Esophagus squamous epithelium (tissue), 5 donors: ENCODE measurements around the gene ADIPOR1. TPM values are rescaled to one million over a fixed set of nuclear protein-coding genes. Genes with fewer than 3 reads are reported as not detected.

ENCODE experiments used
- DNase-seq: peaks from one replicate; lab custom pipeline; 2025; lab: John Stamatoyannopoulos, UW
- H3K27ac ChIP-seq, 4 donors: fragments of 200-600 bp; sonication (generic); one replicate each; pipeline ENCODE4 v1.5.1; 2016 to 2019; ENCODE audit warnings: mild to moderate bottlenecking in 1 of 4
- H3K27me3 ChIP-seq, 4 donors: fragments of 200-600 bp; sonication (generic); 1 replicate in 3 of 4; 2 replicates in 1 of 4; pipeline versions ENCODE4 v1.5.1 to v1.6.0; 2017 to 2021; ENCODE audit warnings: antibody characterized with exemption in 1 of 4
- H3K36me3 ChIP-seq, 3 donors: fragments of 200-600 bp; sonication (generic); one replicate each; pipeline ENCODE4 v1.5.1; 2016 to 2019
- H3K4me1 ChIP-seq, 3 donors: fragments of 200-600 bp; sonication (generic); one replicate each; pipeline ENCODE4 v1.5.1; 2017 to 2019
- H3K4me3 ChIP-seq, 4 donors: fragments of 200-600 bp; sonication (generic); 1 replicate in 3 of 4; 2 replicates in 1 of 4; pipeline ENCODE4 v1.5.1; 2016 to 2019; ENCODE audit warnings: mild to moderate bottlenecking in 2 of 4, moderate library complexity in 1 of 4
- H3K9me3 ChIP-seq, 3 donors: fragments of 200-600 bp; sonication (generic); one replicate each; pipeline ENCODE4 v1.5.1; 2016 to 2019
- POLR2A ChIP-seq, 4 donors: fragments of 450-650 bp; IDR thresholded peaks; one replicate each; pipeline ENCODE4 v1.6.1; 2017; ENCODE audit warnings: antibody characterized with exemption in 4 of 4, mild to moderate bottlenecking in 4 of 4, moderate library complexity in 3 of 4
- WGBS, 2 donors: methylation state at CpG; one replicate each; pipeline ENCODE4 v1.1.5; 2018; 5-methylcytosine and 5-hydroxymethylcytosine counted together
- intact Hi-C: fragments of 100-400 bp; cut with DNase I; formaldehyde crosslinking; loops from one replicate; pipeline ENCODE4 v1.15.0; 2022
- total RNA-seq, 4 donors: library from RNA; depleted of rRNA; stranded (reverse); fragments of >200 nt; gene quantifications; one replicate each; pipeline ENCODE4 v1.1.0, GENCODE V29; 2016
- TF ChIP-seq, protein P1 (sequence below), 6 experiments: fragments of 450-650 bp in 4 of 6; fragments of 200-600 bp in 2 of 6; sonication (generic) in 2 of 6; IDR thresholded peaks; one replicate each; pipeline ENCODE4 v1.5.1; 2016 to 2019; ENCODE audit warnings: antibody characterized with exemption in 6 of 6, mild to moderate bottlenecking in 4 of 6, moderate library complexity in 4 of 6
- donor health status: DM: yes; HTN: yes; CAD: no.

The ADIPOR1 gene
- total RNA-seq, 4 donors from 2014 or later: 94.0 to 114 (median 107) TPM

GRCh38 chr1:202958544-202959275 lies 598 bp upstream of the ADIPOR1 start:
- peak overlapping the region; percentile 80 to 99 (median 98) for H3K4me3 ChIP-seq
- intact Hi-C loops: no loop called here
- peaks cover 22 to 54% (median 40%) of the 10 kb centered on the region in 3 donors for H3K4me1 ChIP-seq
- H3K27me3 ChIP-seq: no peaks in the 10 kb centered on the region
- H3K27ac ChIP-seq: peak overlapping the region; percentile 97 to 100 (median 98)
- TF ChIP-seq, protein P1, sequence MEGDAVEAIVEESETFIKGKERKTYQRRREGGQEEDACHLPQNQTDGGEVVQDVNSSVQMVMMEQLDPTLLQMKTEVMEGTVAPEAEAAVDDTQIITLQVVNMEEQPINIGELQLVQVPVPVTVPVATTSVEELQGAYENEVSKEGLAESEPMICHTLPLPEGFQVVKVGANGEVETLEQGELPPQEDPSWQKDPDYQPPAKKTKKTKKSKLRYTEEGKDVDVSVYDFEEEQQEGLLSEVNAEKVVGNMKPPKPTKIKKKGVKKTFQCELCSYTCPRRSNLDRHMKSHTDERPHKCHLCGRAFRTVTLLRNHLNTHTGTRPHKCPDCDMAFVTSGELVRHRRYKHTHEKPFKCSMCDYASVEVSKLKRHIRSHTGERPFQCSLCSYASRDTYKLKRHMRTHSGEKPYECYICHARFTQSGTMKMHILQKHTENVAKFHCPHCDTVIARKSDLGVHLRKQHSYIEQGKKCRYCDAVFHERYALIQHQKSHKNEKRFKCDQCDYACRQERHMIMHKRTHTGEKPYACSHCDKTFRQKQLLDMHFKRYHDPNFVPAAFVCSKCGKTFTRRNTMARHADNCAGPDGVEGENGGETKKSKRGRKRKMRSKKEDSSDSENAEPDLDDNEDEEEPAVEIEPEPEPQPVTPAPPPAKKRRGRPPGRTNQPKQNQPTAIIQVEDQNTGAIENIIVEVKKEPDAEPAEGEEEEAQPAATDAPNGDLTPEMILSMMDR (IDR thresholded peaks at IDR 0.05): no peak
- TF ChIP-seq POLR2A (IDR thresholded peaks at IDR 0.05): no peak
- 7 to 11% methylated on average over 9 to 10 of the region's 10 CpGs for WGBS, 2 donors
- no peak for DNase-seq
- no peaks in the 10 kb centered on the region for H3K9me3 ChIP-seq
- H3K36me3 ChIP-seq: peaks cover 0 to 30% (median 13%) of the 10 kb centered on the region in 3 donors

DNA sequence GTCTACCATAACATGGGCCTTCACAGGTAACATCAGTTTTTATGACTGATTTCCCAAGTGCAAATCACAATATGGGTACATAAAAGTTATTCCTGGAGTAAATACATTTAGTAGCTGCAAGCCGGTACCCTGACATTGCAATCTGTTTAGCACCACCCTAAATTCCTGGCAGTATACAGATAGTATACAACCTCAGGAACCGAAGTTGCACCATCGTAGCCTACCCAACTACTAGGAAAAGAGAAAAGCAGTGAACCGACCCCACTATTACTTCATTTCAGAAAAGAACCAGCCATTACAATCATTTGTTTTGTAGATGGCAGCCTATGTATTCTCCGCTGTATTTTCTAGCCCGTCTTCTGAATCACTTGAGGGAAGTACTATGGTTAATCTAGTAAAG lies 1.1 kb downstream of the ADIPOR1 start:
- Histone ChIP-seq H3K4me1 (peaks cover 35 to 71% (median 50%) of the 10 kb centered on the region in 3 donors), H3K27me3 (no peaks in the 10 kb centered on the region), H3K27ac (peak overlapping the region; percentile 97 to 100 (median 98)), H3K36me3 (peaks cover 0 to 13% (median 0%) of the 10 kb centered on the region in 3 donors), H3K4me3 (peak overlapping the region; percentile 80 to 99 (median 98)), H3K9me3 (no peaks in the 10 kb centered on the region)
- WGBS, 2 donors: 42% methylated on average over 6 of the region's 6 CpGs
- intact Hi-C loops: no loop called here
- TF ChIP-seq POLR2A (IDR thresholded peaks at IDR 0.05): no peak
- TF ChIP-seq, protein P1 (IDR thresholded peaks at IDR 0.05): no peak
- no peak for DNase-seq

DNA sequence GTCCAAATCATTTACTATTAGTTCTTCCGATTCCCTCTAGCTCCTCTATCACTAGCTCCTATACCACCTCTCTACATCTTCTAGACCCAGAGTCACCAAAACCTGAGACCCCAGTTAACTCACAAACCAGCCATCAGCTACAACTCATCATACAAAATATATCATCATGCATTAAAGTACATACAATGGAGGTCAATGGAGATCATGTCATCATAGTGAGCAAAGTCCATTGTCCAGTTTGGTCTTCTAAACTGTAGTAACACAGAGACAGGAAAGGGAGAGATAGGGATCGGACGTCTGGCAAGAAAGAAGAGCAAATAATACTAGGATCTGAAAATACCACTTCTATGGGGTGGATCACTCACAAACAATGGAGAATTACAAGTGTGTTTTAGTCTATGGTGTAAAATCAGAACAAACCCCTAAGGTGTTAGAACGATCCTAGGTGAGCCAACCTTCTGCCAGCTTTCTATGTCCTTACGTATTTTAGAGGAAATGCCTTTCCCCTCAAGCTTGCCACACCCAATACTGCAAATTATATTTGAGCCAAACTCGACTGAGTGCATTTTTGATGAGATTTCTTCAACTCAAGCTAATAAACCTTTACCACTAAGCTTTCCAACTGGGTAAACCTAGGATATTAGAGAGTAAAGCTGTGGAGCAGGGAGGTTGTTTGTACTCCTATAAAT lies 3.9 kb downstream of the ADIPOR1 start:
- H3K27ac ChIP-seq: peak overlapping the region; percentile 69 to 100 (median 98)
- intact Hi-C loops: no loop called here

GRCh38 chr1:202953392-202953791 lies 4.7 kb downstream of the ADIPOR1 start:
- intact Hi-C loops: no loop called here
- TF ChIP-seq POLR2A (IDR thresholded peaks at IDR 0.05): no peak
- TF ChIP-seq, protein P1 (IDR thresholded peaks at IDR 0.05): no peak
- H3K4me1 ChIP-seq: peaks cover 34 to 69% (median 44%) of the 10 kb centered on the region in 3 donors

More for the DNA sequence above, 3.9 kb downstream of the ADIPOR1 start:
- no peak for DNase-seq
- no peaks in the 10 kb centered on the region for H3K27me3 ChIP-seq
- WGBS, 2 donors: 29 to 41% methylated on average over 6 of the region's 6 CpGs
- peaks cover 39 to 77% (median 50%) of the 10 kb centered on the region in 3 donors for H3K4me1 ChIP-seq
- TF ChIP-seq POLR2A (IDR thresholded peaks at IDR 0.05): no peak
- TF ChIP-seq, protein P1 (IDR thresholded peaks at IDR 0.05): no peak
- H3K9me3 ChIP-seq: no peaks in the 10 kb centered on the region
- H3K36me3 ChIP-seq: peaks cover 0 to 22% (median 12%) of the 10 kb centered on the region in 3 donors
- peak overlapping the region in 2 of 4 donors; percentile 2 to 21 for H3K4me3 ChIP-seq

DNA sequence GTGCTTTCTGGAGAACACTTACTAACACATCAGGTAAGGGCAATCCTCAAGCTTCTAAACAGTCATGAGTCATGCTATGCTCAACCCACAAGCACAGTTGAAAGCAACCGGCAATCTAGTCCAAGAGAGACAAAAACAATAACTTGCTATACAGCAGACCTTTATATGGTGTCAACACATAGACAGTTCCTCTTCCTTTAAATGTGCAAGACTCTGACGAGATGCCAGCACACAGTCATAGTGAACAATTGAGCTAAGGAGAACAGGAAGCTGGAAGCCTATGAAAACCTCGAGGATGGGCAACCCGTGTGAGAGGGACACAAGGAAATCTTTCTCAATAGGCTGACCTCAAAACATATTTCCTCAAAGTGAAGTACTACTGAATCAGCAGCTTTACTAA lies 5.3 kb downstream of the ADIPOR1 start:
- peaks cover 0 to 36% (median 17%) of the 10 kb centered on the region in 3 donors for H3K36me3 ChIP-seq
- H3K4me3 ChIP-seq: no peak overlapping the region
- H3K27ac ChIP-seq: peak overlapping the region; percentile 72 to 100 (median 98)
- H3K27me3 ChIP-seq: no peaks in the 10 kb centered on the region
- no peak for DNase-seq
- 14 to 16% methylated on average over 4 of the region's 4 CpGs for WGBS, 2 donors
- peaks cover 34 to 68% (median 44%) of the 10 kb centered on the region in 3 donors for H3K4me1 ChIP-seq
- intact Hi-C loops: no loop called here
- TF ChIP-seq, protein P1 (IDR thresholded peaks at IDR 0.05): no peak
- peak in 1 of 4 donors; percentile 23 for TF ChIP-seq POLR2A (IDR thresholded peaks at IDR 0.05)
- H3K9me3 ChIP-seq: no peaks in the 10 kb centered on the region

More at GRCh38 chr1:202953392-202953791, 4.7 kb downstream of the ADIPOR1 start:
- no peak for DNase-seq
- H3K36me3 ChIP-seq: peaks cover 0 to 30% (median 12%) of the 10 kb centered on the region in 3 donors
- peak overlapping the region; percentile 69 to 100 (median 98) for H3K27ac ChIP-seq
- no peaks in the 10 kb centered on the region for H3K9me3 ChIP-seq
- H3K4me3 ChIP-seq: no peak overlapping the region
- no peaks in the 10 kb centered on the region for H3K27me3 ChIP-seq
